Naive B cell (primary cell): ENCODE results near the gene EIF4E2. TPM values are rescaled to one million over a fixed set of nuclear protein-coding genes. Genes with fewer than 3 reads are reported as not detected.

Experiments
- ATAC-seq, 2 donors: fragments of 150-1000 bp; cut with Tn5 transposase; 2 replicates each; pipeline ENCODE4 v1.10.0; 2021; ENCODE audit warnings: low read depth in 2 of 2, mild to moderate bottlenecking in 2 of 2, moderate library complexity in 2 of 2
- DNase-seq: peaks from one replicate; pipeline ENCODE4 v3.0.0; 2022
- H3K27ac Mint-ChIP-seq, 6 donors: one replicate each; pipeline ENCODE4 v1.8.0; 2020 to 2022; ENCODE audit warnings: mild to moderate bottlenecking in 6 of 6, mixed read lengths in 6 of 6, moderate library complexity in 5 of 6, inconsistent platforms in 2 of 6
- H3K27me3 Mint-ChIP-seq, 3 donors: one replicate each; pipeline ENCODE4 v1.8.0; 2021 to 2022; ENCODE audit warnings: mixed read lengths in 3 of 3, mild to moderate bottlenecking in 1 of 3
- H3K36me3 Mint-ChIP-seq, 2 donors: one replicate each; pipeline ENCODE4 v1.8.0; 2020 to 2022; ENCODE audit warnings: mixed read lengths in 2 of 2, inconsistent platforms in 1 of 2, mild to moderate bottlenecking in 1 of 2
- H3K4me1 Mint-ChIP-seq, 3 donors: one replicate each; pipeline ENCODE4 v1.8.0; 2020 to 2022; ENCODE audit warnings: mixed read lengths in 3 of 3, inconsistent platforms in 1 of 3, mild to moderate bottlenecking in 1 of 3, moderate library complexity in 1 of 3
- H3K4me3 Mint-ChIP-seq, 8 donors: one replicate each; pipeline ENCODE4 v1.8.0; 2020 to 2022; ENCODE audit warnings: mild to moderate bottlenecking in 8 of 8, mixed read lengths in 8 of 8, moderate library complexity in 8 of 8, inconsistent platforms in 2 of 8
- H3K9me3 Mint-ChIP-seq, 7 donors: one replicate each; pipeline ENCODE4 v1.8.0; 2020 to 2022; ENCODE audit warnings: mixed read lengths in 7 of 7, mild to moderate bottlenecking in 5 of 7, inconsistent platforms in 2 of 7, moderate library complexity in 1 of 7
- polyA plus RNA-seq, 6 donors: library from polyadenylated mRNA; unstranded; fragments of 300-500 nt; fragmentation: Illumina TruSeq; gene quantifications; one replicate each; pipeline ENCODE4 v1.2.3, GENCODE V29; 2021; ENCODE audit warnings: low read depth in 6 of 6

The EIF4E2 gene
- polyA plus RNA-seq, 6 donors from 2014 or later = 51.0 to 69.0 (median 63.1) TPM

DNA sequence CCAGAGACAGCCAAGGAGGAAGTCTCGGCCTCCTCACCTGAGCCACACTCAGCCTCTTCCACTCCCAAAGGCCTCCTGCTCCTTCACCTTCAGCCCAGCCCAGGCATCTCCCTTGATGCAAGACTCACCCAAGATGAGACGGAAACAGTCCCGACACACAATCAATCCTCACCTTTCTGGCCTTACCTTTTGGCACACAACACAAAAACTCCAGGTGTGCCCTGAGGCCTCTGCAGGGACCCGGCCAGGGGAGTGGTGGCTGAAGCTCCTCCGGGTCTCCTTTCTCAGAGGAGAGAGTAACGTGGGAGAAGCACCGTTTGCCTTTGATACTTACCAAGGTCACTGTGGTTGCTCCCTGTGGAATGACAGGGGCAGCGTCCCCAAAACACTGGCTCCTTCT lies 59.1 kb downstream of the EIF4E2 start:
- ATAC-seq (no peak), DNase-seq (no peak)
- Mint-ChIP-seq H3K27me3 (peaks cover under 1 to 7% (median under 1%) of the 10 kb centered on the region in 3 donors), H3K36me3 (no peaks in the 10 kb centered on the region), H3K4me1 (peaks cover 4 to 14% (median 7%) of the 10 kb centered on the region in 3 donors), H3K9me3 (no peaks in the 10 kb centered on the region), H3K4me3 (no peak overlapping the region), H3K27ac (no peak overlapping the region)

- peaks cover 4 to 14% (median 7%) of the 10 kb centered on the region in 3 donors for H3K4me1 Mint-ChIP-seq
- H3K4me3 Mint-ChIP-seq = no peak overlapping the region
- DNase-seq = no peak
- H3K27ac Mint-ChIP-seq = peak overlapping the region in 1 of 6 donors; percentile 67
- ATAC-seq = no peak
- no peaks in the 10 kb centered on the region for H3K36me3 Mint-ChIP-seq
- H3K27me3 Mint-ChIP-seq = peaks cover 0 to 7% (median 0%) of the 10 kb centered on the region in 3 donors
- no peaks in the 10 kb centered on the region for H3K9me3 Mint-ChIP-seq
Observed at GRCh38 chr2:232610081-232610480, 59.6 kb downstream of the EIF4E2 start.

DNA sequence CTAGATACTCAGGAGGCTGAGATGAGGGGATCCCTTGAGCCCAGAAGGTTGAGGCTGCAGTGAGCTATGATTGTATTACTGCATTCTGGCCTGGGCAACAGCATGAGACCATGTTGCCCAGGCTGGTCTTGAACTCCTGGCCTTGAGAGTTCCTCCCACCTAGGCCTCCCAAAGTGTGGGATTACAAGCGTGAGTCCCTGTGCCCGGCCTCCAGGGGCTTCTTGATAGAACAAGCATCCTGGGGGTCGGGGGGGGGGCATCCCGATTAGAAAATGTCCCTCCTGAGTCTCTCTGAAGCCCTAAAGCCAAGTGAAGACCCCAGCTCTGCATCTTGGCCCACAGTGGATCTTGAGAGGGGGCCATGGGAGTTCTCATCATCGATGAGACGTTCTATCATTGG lies 60.6 kb downstream of the EIF4E2 start:
- no peaks in the 10 kb centered on the region for H3K9me3 Mint-ChIP-seq

GRCh38 chr2:232611559-232612218 lies 61.2 kb downstream of the EIF4E2 start:
- Mint-ChIP-seq H3K9me3 (no peaks in the 10 kb centered on the region), H3K4me1 (no peaks in the 10 kb centered on the region), H3K36me3 (no peaks in the 10 kb centered on the region), H3K4me3 (no peak overlapping the region), H3K27ac (no peak overlapping the region), H3K27me3 (peaks cover 0 to 7% (median 5%) of the 10 kb centered on the region in 3 donors)
- peak; percentile 49 to 51 for ATAC-seq
- DNase-seq = peak; percentile 27

More for the DNA sequence above, 60.6 kb downstream of the EIF4E2 start:
- Mint-ChIP-seq H3K4me3 (no peak overlapping the region), H3K4me1 (peaks cover 1 to 5% (median 4%) of the 10 kb centered on the region in 3 donors), H3K27ac (no peak overlapping the region), H3K36me3 (no peaks in the 10 kb centered on the region), H3K27me3 (peaks cover 0 to 7% (median 0%) of the 10 kb centered on the region in 3 donors)
- no peak for DNase-seq
- no peak for ATAC-seq

DNA sequence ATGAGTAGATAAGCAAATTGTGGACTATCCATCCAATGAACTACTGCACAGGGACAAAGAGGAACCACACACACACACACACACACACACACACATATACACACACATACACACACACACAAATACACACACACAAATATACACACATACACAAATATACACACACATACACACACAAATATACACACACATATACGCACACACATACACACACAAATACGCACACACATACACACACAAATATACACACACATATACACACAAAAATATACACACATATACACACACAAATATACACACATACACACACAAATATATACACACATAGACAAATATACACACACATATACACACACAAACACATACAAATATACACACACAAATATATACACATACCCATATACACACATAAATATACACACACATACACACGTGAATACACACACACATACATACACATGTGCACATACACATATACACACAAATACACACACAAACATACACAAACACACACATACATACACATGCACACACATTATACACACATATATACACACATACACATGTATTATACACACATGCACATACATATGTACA lies 63.1 kb downstream of the EIF4E2 start:
- ATAC-seq = no peak

GRCh38 chr2:232615339-232615738 lies 64.8 kb downstream of the EIF4E2 start:
- Mint-ChIP-seq H3K4me1 (no peaks in the 10 kb centered on the region), H3K27me3 (peaks cover 0 to 10% (median 7%) of the 10 kb centered on the region in 3 donors), H3K27ac (peak overlapping the region in 1 of 6 donors; percentile 24), H3K4me3 (no peak overlapping the region), H3K36me3 (no peaks in the 10 kb centered on the region), H3K9me3 (no peaks in the 10 kb centered on the region)
- no peak for DNase-seq
- no peak for ATAC-seq

More for the DNA sequence above, 63.1 kb downstream of the EIF4E2 start:
- no peak for DNase-seq
- peaks cover 0 to 10% (median 7%) of the 10 kb centered on the region in 3 donors for H3K27me3 Mint-ChIP-seq
- H3K36me3 Mint-ChIP-seq = no peaks in the 10 kb centered on the region
- peak overlapping the region in 2 of 6 donors; percentile 3 to 17 for H3K27ac Mint-ChIP-seq
- H3K4me3 Mint-ChIP-seq = no peak overlapping the region
- H3K4me1 Mint-ChIP-seq = no peaks in the 10 kb centered on the region
- no peaks in the 10 kb centered on the region for H3K9me3 Mint-ChIP-seq

Other genes starting within 250 kb of the EIF4E2 start
- under 1 TPM in 3 of 6 donors, not detected in 3; 0.26 to 0.69 (median 0.40) TPM for gene ALPP, start 171.9 kb upstream of the EIF4E2 start, polyA plus RNA-seq
- not detected for gene ALPG, start 143.8 kb upstream of the EIF4E2 start, polyA plus RNA-seq
- not detected for gene ALPI, start 94.5 kb upstream of the EIF4E2 start, polyA plus RNA-seq
- not detected for gene ECEL1, start 62.9 kb upstream of the EIF4E2 start, polyA plus RNA-seq
- not detected for gene PRSS56, start 30.3 kb upstream of the EIF4E2 start, polyA plus RNA-seq
- not detected for gene CHRND, start 24.5 kb upstream of the EIF4E2 start, polyA plus RNA-seq
- gene CHRNG, start 11.0 kb upstream of the EIF4E2 start, polyA plus RNA-seq = not detected
- 1 to 10 TPM; 2.6 to 9.2 (median 7.9) TPM for gene TIGD1, start 132 bp upstream of the EIF4E2 start, polyA plus RNA-seq
- gene EFHD1, start 82.9 kb downstream of the EIF4E2 start, polyA plus RNA-seq = not detected
- gene GIGYF2, start 146.6 kb downstream of the EIF4E2 start, polyA plus RNA-seq = 10 to 100 TPM in 5 of 6 donors, 1 to 10 TPM in 1; 9.6 to 33.6 (median 18.3) TPM
- under 1 TPM in 3 of 6 donors, not detected in 3; 0.18 to 0.71 (median 0.27) TPM for gene KCNJ13, start 225.9 kb downstream of the EIF4E2 start, polyA plus RNA-seq